Tibial nerve (tissue), 4 donors: ENCODE data around the gene PRPS2. TPM values are rescaled to one million over a fixed set of nuclear protein-coding genes. Genes with fewer than 3 reads are reported as not detected.
A peak's percentile ranks its signal among the peaks of the same experiment; 100 is the strongest.

Source experiments
- DNase-seq, 2 donors: peaks; one replicate each; pipeline ENCODE4 v3.0.0-alpha.2; 2019; ENCODE audit warnings: low spot score in 2 of 2
- H3K27ac ChIP-seq, 4 donors: fragments of 200-600 bp; sonication (generic) in 3 of 4; one replicate each; pipeline ENCODE4 v1.5.1; 2017 to 2019; ENCODE audit warnings: mild to moderate bottlenecking in 1 of 4
- H3K27me3 ChIP-seq, 2 donors: fragments of 200-600 bp; sonication (generic) in 1 of 2; one replicate each; pipeline versions ENCODE4 v1.5.1 to v1.6.0; 2017 to 2019
- H3K36me3 ChIP-seq, 3 donors: fragments of 200-600 bp; sonication (generic); one replicate each; pipeline ENCODE4 v1.5.1; 2018 to 2019
- H3K4me1 ChIP-seq, 4 donors: fragments of 200-600 bp; sonication (generic) in 3 of 4; one replicate each; pipeline ENCODE4 v1.5.1; 2017 to 2019
- H3K4me3 ChIP-seq, 4 donors: fragments of 200-600 bp; sonication (generic) in 3 of 4; one replicate each; pipeline ENCODE4 v1.5.1; 2017 to 2019; ENCODE audit warnings: mild to moderate bottlenecking in 1 of 4, moderate library complexity in 1 of 4
- H3K9me3 ChIP-seq, 4 donors: fragments of 200-600 bp; sonication (generic) in 3 of 4; one replicate each; pipeline ENCODE4 v1.5.1; 2017 to 2019
- EP300 ChIP-seq, 2 donors: sonication (generic); formaldehyde crosslinking; IDR thresholded peaks; one replicate each; pipeline ENCODE4 v1.6.1; 2017; ENCODE audit warnings: antibody characterized with exemption in 2 of 2, mild to moderate bottlenecking in 1 of 2
- POLR2A ChIP-seq, 2 donors: fragments of 450-650 bp; IDR thresholded peaks; one replicate each; pipeline ENCODE4 v1.6.1; 2017; ENCODE audit warnings: antibody characterized with exemption in 2 of 2, mild to moderate bottlenecking in 2 of 2, moderate library complexity in 2 of 2
- WGBS, 2 donors: methylation state at CpG; one replicate each; pipeline ENCODE4 v1.1.5; 2018; 5-methylcytosine and 5-hydroxymethylcytosine counted together
- total RNA-seq, 4 donors: library from RNA; depleted of rRNA; stranded (reverse); fragments of >200 nt; gene quantifications; one replicate each; pipeline ENCODE4 v1.1.0, GENCODE V29; 2016
- TF ChIP-seq, protein P1 (sequence below), 5 experiments: fragments of 200-600 bp in 3 of 5; fragments of 450-650 bp in 2 of 5; sonication (generic) in 3 of 5; IDR thresholded peaks; one replicate each; pipeline ENCODE4 v1.5.1; 2016 to 2019; ENCODE audit warnings: antibody characterized with exemption in 5 of 5, mild to moderate bottlenecking in 3 of 5, moderate library complexity in 2 of 5

Gene PRPS2
- total RNA-seq, 4 donors from 2014 or later: 141 to 614 (median 393) TPM

DNA sequence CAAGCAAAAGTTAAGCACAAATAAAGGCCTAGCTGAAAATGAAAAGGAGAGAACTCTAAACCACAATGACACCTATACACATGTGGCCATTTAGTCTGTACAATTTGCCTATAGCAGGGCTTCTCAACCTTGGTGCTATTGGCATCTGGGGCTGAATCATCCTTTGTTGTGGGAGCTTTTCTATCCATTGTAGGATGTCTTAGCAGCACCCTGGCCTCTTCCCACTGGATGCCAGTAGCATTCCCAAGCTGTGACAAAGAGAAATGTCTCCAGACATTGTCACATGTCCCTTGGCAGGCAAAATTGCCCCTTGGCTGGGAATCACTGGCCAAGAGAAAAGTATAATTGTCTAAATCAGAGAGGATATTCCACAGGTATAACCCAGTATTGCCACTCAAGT, 13.5 kb upstream of the PRPS2 start:
- H3K27ac ChIP-seq: no peak overlapping the region
- DNase-seq: no peak
- H3K9me3 ChIP-seq: no peaks in the 10 kb centered on the region
- TF ChIP-seq POLR2A (IDR thresholded peaks at IDR 0.05): no peak
- H3K27me3 ChIP-seq: peaks cover 0 to 21% of the 10 kb centered on the region in 2 donors
- no peaks in the 10 kb centered on the region for H3K4me1 ChIP-seq
- H3K36me3 ChIP-seq: no peaks in the 10 kb centered on the region
- H3K4me3 ChIP-seq: no peak overlapping the region

DNA sequence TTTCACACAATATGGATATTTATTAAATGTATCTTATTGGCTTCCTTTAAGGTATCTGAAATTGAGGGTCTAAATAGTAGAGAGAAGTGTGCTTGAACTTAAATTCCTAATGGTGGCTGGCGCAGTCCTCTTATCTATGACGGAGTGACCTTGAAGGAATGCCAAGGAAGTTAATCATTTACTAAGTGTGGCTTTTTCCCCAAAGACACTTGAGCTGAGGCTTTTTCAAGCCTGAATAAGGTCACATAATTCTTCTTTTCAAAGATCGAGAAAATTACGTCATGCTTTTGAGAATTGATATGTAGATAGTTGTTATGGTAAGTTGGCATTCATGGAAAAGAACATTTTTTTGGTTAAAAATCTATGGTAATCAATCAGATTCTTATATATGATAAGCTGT, 11.7 kb upstream of the PRPS2 start:
- Histone ChIP-seq H3K27me3 (peaks cover 0 to 3% of the 10 kb centered on the region in 2 donors), H3K4me1 (no peaks in the 10 kb centered on the region), H3K36me3 (no peaks in the 10 kb centered on the region), H3K4me3 (no peak overlapping the region), H3K27ac (no peak overlapping the region), H3K9me3 (no peaks in the 10 kb centered on the region)
- 47 to 67% methylated on average over 4 of the region's 4 CpGs for WGBS, 2 donors
- TF ChIP-seq, protein P1, sequence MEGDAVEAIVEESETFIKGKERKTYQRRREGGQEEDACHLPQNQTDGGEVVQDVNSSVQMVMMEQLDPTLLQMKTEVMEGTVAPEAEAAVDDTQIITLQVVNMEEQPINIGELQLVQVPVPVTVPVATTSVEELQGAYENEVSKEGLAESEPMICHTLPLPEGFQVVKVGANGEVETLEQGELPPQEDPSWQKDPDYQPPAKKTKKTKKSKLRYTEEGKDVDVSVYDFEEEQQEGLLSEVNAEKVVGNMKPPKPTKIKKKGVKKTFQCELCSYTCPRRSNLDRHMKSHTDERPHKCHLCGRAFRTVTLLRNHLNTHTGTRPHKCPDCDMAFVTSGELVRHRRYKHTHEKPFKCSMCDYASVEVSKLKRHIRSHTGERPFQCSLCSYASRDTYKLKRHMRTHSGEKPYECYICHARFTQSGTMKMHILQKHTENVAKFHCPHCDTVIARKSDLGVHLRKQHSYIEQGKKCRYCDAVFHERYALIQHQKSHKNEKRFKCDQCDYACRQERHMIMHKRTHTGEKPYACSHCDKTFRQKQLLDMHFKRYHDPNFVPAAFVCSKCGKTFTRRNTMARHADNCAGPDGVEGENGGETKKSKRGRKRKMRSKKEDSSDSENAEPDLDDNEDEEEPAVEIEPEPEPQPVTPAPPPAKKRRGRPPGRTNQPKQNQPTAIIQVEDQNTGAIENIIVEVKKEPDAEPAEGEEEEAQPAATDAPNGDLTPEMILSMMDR (IDR thresholded peaks at IDR 0.05): no peak
- no peak for TF ChIP-seq EP300 (IDR thresholded peaks at IDR 0.05)
- no peak for TF ChIP-seq POLR2A (IDR thresholded peaks at IDR 0.05)
- DNase-seq: no peak

DNA sequence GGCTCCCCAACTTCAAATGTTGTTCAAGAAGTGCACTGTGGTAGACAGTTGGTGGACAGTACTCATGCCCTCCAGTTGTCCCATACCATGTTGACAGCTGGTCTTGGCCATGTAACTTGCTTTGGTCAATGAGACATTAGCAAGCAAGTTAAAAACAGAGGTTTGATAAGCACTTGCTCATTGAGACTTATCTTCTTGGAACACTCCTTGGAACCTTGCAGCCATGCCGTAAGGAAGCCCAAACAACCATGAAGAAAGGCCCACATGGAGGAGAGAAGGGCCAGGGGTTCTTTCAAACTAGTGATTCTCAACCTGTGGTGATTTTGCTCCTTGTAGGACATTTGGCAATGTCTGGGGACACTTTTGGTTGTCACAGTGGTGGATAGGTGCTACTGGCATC, 2.6 kb upstream of the PRPS2 start:
- H3K27ac ChIP-seq: no peak overlapping the region
- H3K27me3 ChIP-seq: no peaks in the 10 kb centered on the region
- WGBS, 2 donors: 100% methylated on average over 1 of the region's 1 CpG
- no peaks in the 10 kb centered on the region for H3K4me1 ChIP-seq
- TF ChIP-seq EP300 (IDR thresholded peaks at IDR 0.05): no peak
- TF ChIP-seq POLR2A (IDR thresholded peaks at IDR 0.05): no peak
- TF ChIP-seq, protein P1 (IDR thresholded peaks at IDR 0.05): no peak
- no peaks in the 10 kb centered on the region for H3K9me3 ChIP-seq
- no peak for DNase-seq
- no peaks in the 10 kb centered on the region for H3K36me3 ChIP-seq
- H3K4me3 ChIP-seq: no peak overlapping the region

DNA sequence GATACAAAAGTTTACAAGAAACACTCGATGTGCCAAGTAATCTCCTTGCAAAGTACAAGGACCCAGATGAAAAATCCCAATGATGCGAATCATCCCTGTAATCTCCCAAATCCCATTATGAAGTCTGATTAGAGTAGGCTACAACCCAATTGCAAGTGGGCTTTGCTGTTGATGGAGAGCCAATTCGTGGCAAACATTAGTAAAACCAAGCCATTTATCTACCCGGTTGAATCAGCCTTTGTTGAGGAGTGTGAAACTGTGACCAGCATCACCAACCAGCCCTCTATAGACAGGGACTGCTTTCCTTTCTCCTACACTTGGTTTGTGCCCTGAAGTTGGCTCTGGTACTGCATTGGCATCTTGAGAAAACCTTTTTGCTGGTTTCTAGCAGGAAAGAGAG, 1.2 kb upstream of the PRPS2 start:
- Histone ChIP-seq H3K4me3 (no peak overlapping the region), H3K4me1 (no peaks in the 10 kb centered on the region), H3K36me3 (peaks cover 0 to 11% (median 0%) of the 10 kb centered on the region in 3 donors), H3K27me3 (no peaks in the 10 kb centered on the region), H3K9me3 (no peaks in the 10 kb centered on the region), H3K27ac (no peak overlapping the region)
- no peak for DNase-seq
- 68 to 74% methylated on average over 4 of the region's 4 CpGs for WGBS, 2 donors
- TF ChIP-seq EP300 (IDR thresholded peaks at IDR 0.05): no peak
- no peak for TF ChIP-seq POLR2A (IDR thresholded peaks at IDR 0.05)
- TF ChIP-seq, protein P1 (IDR thresholded peaks at IDR 0.05): no peak

DNA sequence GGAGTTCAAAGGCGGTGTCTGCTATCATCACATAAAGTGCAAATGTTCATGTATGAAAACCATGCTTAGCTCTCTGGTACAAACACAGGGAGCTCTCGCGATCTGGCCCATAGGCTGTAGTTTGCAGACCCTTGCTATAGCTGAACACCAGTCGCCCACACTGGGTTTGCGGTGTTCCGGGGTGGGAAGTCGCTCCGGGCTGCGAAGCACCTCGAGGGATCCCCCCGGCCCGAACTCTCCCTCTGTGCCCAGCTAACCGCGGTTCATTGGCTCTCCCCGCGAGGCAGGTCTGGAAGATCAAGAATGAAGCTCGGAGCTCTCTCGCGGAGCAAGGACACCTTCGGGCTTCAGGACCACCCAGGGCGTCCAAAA, 341 bp upstream of the PRPS2 start:
- TF ChIP-seq EP300 (IDR thresholded peaks at IDR 0.05): no peak
- no peak for TF ChIP-seq POLR2A (IDR thresholded peaks at IDR 0.05)
- TF ChIP-seq, protein P1 (IDR thresholded peaks at IDR 0.05): no peak
- H3K27ac ChIP-seq: peak overlapping the region in 2 of 4 donors; percentile 36 to 79
- H3K4me1 ChIP-seq: no peaks in the 10 kb centered on the region
- no peak for DNase-seq
- H3K36me3 ChIP-seq: peaks cover 0 to 11% (median 0%) of the 10 kb centered on the region in 3 donors
- no peaks in the 10 kb centered on the region for H3K27me3 ChIP-seq
- H3K4me3 ChIP-seq: peak overlapping the region; percentile 39 to 74 (median 60)
- H3K9me3 ChIP-seq: no peaks in the 10 kb centered on the region
- WGBS, 2 donors: 2 to 33% methylated on average over 7 to 21 of the region's 21 CpGs

DNA sequence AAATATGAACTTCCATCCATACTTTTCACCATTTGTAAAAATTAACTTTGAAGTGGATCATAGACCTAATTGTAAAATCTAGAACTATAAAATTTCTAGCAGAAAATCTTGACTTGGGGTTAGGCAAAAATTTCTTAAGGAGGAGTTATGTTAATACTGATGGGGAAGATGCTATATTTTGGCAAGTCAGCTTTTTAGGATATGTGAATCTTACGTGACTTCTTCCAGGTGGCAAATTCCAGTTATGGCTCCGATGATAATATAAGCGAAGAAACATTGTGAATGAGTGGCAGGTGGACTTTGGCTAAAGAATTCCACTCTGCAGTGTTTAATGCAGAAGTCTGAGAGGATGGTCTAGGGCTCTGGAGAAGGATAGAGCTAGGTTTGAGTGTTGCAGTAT, 1.5 kb downstream of the PRPS2 start:
- WGBS, 2 donors: 79 to 92% methylated on average over 2 to 3 of the region's 3 CpGs
- H3K9me3 ChIP-seq: no peaks in the 10 kb centered on the region
- peak overlapping the region in 1 of 4 donors; percentile 79 for H3K27ac ChIP-seq
- H3K4me3 ChIP-seq: peak overlapping the region in 1 of 4 donors; percentile 74
- TF ChIP-seq POLR2A (IDR thresholded peaks at IDR 0.05) (no peak), EP300 (IDR thresholded peaks at IDR 0.05) (no peak)
- TF ChIP-seq, protein P1 (IDR thresholded peaks at IDR 0.05): no peak
- no peaks in the 10 kb centered on the region for H3K27me3 ChIP-seq
- peaks cover 0 to 12% (median 0%) of the 10 kb centered on the region in 3 donors for H3K36me3 ChIP-seq
- DNase-seq: no peak
- H3K4me1 ChIP-seq: no peaks in the 10 kb centered on the region
